Measurements from ENCODE around the gene SCAF11. TPM values are rescaled to one million over a fixed set of nuclear protein-coding genes. Genes with fewer than 3 reads are reported as not detected.
"Not testable (repeated sequence)": the region's sequence is repeated elsewhere in the genome, so short reads cannot be mapped to it uniquely, and the experiment has no call there.

Gene SCAF11
- total RNA-seq, 4 donors from 2014 or later = 152 to 294 (median 173) TPM

- intact Hi-C loops (cut with DNase I) = no loop called here
- Histone ChIP-seq H3K27ac (no peak overlapping the region), H3K9me3 (no peaks in the 10 kb centered on the region), H3K36me3 (no peaks in the 10 kb centered on the region), H3K4me1 (no peaks in the 10 kb centered on the region), H3K4me3 (replicated peaks in 1 of 3) (no peak overlapping the region), H3K27me3 (no peaks in the 10 kb centered on the region)
- no peak for DNase-seq
- 86 to 90% methylated on average over 3 of the region's 3 CpGs for WGBS, 2 donors
- no peak for TF ChIP-seq POLR2A (IDR thresholded peaks at IDR 0.05)
- TF ChIP-seq CTCF (IDR thresholded peaks at IDR 0.05) = no peak
Measured at GRCh38 chr12:46005823-46006222, 15.4 kb upstream of the SCAF11 start.

DNA sequence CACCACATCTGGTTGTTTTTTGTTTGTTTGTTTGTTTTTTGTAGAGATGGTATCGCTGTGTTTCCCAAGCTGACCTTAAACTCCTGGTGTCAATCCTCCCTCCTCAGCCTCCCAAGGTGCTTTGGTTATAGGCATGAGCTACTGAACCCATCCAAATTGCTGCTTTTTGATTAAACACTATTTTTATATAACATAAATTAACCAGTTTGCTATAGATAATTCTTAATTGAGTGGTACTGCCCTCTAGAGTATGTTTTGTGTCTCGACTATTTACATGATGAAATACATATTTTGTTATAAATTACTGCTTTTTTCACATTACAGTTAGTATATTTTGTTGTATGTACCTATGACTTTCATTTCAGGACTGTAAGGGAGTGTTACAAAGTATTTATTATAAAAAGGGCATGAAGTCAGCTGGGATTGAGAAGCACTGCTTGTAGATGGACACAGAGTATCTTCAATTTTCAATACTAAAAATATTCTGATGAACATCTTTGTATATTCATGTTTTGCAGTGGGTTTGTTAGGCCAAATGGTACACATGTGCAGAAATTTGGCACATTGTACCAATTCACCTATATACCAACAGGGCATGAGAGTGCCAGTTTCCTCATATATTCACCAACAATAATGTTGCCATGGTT, 14.9 kb upstream of the SCAF11 start:
- Histone ChIP-seq H3K4me3 (replicated peaks in 1 of 3) (no peak overlapping the region), H3K27ac (no peak overlapping the region), H3K9me3 (no peaks in the 10 kb centered on the region), H3K36me3 (no peaks in the 10 kb centered on the region), H3K4me1 (no peaks in the 10 kb centered on the region), H3K27me3 (no peaks in the 10 kb centered on the region)
- no peak for DNase-seq
- intact Hi-C loops (cut with DNase I) = no loop called here
- WGBS, 2 donors = 84 to 85% methylated on average over 2 of the region's 2 CpGs
- TF ChIP-seq POLR2A (IDR thresholded peaks at IDR 0.05) (no peak), CTCF (IDR thresholded peaks at IDR 0.05) (peak in 3 of 6 experiments; percentile 7 to 24 (median 21))

DNA sequence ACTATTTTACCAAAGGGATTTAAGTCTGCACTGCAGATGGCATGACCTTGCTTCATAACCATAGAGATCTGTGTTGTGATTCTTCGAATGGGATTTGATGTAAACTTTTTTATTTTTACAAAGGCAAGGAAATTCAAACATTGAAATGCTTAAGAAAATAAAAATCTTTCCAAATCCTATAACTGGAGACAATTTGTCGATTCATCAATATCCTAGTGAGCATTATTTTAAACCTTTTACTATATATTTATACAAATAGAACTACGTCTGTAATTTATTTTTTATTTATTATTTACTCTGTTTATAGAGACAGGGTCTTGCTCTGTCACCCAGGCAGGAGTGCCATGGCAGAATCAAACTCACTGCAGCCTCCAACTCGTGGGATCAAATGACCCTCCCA, 14.3 kb upstream of the SCAF11 start:
- H3K9me3 ChIP-seq = no peaks in the 10 kb centered on the region
- no peaks in the 10 kb centered on the region for H3K27me3 ChIP-seq
- H3K27ac ChIP-seq = no peak overlapping the region
- H3K4me1 ChIP-seq = no peaks in the 10 kb centered on the region
- no peaks in the 10 kb centered on the region for H3K36me3 ChIP-seq
- no peak for DNase-seq
- no peak overlapping the region for H3K4me3 ChIP-seq (replicated peaks in 1 of 3)
- TF ChIP-seq CTCF (IDR thresholded peaks at IDR 0.05) (no peak), POLR2A (IDR thresholded peaks at IDR 0.05) (no peak)
- intact Hi-C loops (cut with DNase I) = no loop called here
- 75 to 81% methylated on average over 4 of the region's 4 CpGs for WGBS, 2 donors

DNA sequence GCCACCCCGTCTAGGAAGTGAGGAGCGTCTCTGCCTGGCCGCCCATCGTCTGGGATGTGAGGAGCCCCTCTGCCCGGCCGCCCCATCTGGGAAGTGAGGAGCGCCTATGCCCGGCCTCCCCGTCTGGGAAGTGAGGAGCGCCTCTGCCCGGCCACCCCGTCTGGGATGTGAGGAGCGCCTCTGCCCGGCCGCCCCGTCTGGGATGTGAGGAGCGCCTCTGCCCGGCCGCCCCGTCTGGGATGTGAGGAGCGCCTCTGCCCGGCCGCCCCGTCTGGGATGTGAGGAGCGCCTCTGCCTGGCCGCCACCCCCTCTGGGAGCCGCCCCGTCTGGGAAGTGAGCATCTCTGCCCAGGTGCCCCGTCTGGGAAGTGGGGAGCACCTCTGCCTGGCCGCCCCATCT, 9.7 kb upstream of the SCAF11 start:
- H3K4me3 ChIP-seq (replicated peaks in 1 of 3); H3K27me3 ChIP-seq; DNase-seq; H3K9me3 ChIP-seq; H3K27ac ChIP-seq; H3K36me3 ChIP-seq; intact Hi-C loops (cut with DNase I); H3K4me1 ChIP-seq: not testable (repeated sequence)
- 61 to 96% methylated on average over 3 to 15 of the region's 30 CpGs for WGBS, 2 donors

GRCh38 chr12:45994736-45995135, 4.4 kb upstream of the SCAF11 start:
- no peak overlapping the region for H3K4me3 ChIP-seq (replicated peaks in 1 of 3)
- H3K4me1 ChIP-seq = no peaks in the 10 kb centered on the region
- intact Hi-C loops (cut with DNase I) = no loop called here
- no peaks in the 10 kb centered on the region for H3K27me3 ChIP-seq
- no peak overlapping the region for H3K27ac ChIP-seq
- no peaks in the 10 kb centered on the region for H3K36me3 ChIP-seq
- H3K9me3 ChIP-seq = no peaks in the 10 kb centered on the region
- no peak for TF ChIP-seq CTCF (IDR thresholded peaks at IDR 0.05)
- TF ChIP-seq POLR2A (IDR thresholded peaks at IDR 0.05) = no peak
- WGBS, 2 donors = 71 to 76% methylated on average over 2 of the region's 2 CpGs
- DNase-seq = no peak
